ENCODE results near the gene MYOZ2.

The MYOZ2 gene

DNA sequence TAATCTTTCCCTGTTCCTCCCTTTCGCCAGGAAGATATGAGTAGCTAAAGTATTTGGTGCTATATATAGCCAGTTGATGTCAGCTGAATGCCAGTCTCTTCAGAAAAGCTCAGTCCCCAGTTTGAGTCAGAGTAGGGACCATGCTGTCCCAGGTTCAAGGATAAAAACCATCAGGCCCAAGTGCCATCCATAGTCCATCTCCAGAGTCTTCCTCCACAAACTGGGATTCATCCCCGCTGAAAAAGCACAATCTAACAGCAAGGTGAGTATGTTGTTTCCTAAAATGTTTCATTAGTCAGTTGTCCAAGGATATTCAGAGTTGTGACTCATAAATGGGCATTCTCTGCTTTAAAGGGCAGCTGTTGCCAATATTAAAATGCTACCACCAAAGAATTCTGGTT, at the start of gene MYOZ2:
TSS of gene MYOZ2 (plus strand) at position 112 of the 401 bp plus-strand sequence. CDS start 694 bp downstream, outside the sequence.
- no peak for DNase-seq

DNA sequence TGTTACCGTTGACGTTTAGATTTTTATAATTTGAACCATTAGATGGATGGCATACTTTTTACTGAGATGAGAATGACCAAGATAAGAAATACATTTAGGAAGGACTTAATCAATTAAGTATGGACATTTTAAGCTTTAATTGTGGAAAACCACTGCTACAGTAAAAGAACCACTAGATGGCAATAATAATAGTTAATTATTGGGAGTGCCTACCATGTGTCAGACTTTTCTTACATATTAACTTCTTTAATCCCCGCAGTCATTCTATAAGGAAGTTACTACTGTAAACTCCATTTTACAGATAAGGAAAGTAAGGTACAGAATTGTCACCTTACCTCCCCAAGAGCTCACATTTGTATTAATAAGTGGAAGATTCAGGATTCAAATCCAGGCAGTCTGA, 48.5 kb upstream of the MYOZ2 start:
- DNase-seq: no peak

GRCh38 chr4:119087656-119088055, 48.0 kb upstream of the MYOZ2 start:
- no peak for DNase-seq

- DNase-seq: no peak
Measured at GRCh38 chr4:119093042-119093827, 42.4 kb upstream of the MYOZ2 start.

GRCh38 chr4:119097282-119097900, 38.2 kb upstream of the MYOZ2 start:
- no peak for DNase-seq

DNA sequence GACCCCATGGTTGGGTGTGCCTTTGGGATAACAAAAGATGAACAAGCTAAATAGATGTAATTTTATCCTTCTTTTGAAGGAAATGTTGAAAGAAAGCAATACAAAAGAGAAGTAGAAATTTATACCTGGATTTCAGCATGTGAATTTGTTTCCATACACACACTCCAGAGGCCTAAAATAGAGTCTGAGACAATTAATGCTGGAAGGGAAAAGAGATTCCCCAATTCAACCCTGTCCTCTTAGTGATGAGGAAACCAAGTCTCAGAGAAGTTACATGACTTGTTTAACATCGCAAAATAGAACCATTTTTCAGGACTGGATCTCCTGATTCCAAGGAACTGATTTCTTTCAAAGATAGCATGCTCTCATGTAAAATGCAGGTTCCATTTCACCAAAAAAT, 37.3 kb upstream of the MYOZ2 start:
- no peak for DNase-seq

DNA sequence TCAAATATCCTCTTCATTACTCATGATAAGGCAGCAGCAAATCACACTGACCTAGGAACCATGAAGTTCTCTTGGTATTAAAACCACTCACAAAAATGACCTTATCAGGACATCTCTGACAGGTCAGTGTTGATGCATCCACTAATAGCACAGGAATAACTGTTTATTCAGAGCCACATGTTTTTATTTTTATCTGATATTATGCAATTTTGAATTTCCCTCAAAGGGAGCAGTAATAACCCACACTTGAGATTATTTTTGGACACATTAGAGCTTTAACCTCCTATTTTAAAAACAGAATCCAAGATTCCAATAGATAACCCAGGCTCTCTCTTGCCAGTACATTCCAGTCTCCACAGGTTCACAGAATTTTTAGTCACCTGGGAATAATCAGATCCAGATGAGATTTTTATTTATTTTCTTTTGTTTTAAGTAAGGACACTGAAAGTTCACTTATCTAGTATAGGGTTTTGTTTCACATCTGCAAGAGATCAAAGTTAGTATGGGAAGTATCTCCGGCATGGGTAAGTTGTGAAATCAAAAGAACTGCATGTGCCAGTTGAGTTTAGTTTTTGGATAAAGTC, 36.3 kb upstream of the MYOZ2 start:
- DNase-seq: no peak

- DNase-seq: no peak
Measured at GRCh38 chr4:119100655-119101054, 35.0 kb upstream of the MYOZ2 start.

- no peak for DNase-seq
Measured at GRCh38 chr4:119103263-119103662, 32.4 kb upstream of the MYOZ2 start.

- DNase-seq: no peak
Measured at GRCh38 chr4:119104644-119105273, 30.9 kb upstream of the MYOZ2 start.

DNA sequence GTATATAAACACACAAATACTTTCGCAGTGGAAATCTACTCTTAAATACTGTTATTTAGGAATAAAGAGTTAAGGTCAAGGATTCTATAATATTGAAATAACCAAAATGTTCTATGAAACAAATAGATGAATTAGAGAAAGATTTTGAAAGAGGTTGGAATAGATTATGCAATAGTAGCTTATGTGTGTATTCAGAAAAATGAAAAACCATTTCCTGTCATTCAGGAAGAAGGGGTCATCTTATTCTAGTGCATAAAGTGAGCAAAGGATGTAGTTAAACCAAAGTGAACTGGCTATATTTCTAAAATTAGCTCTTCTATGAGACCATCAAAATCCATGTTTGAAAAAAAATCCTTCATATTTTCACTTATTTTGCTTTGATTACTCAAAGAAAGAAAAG, 30.0 kb upstream of the MYOZ2 start:
- DNase-seq: no peak

GRCh38 chr4:119106036-119107000, 29.3 kb upstream of the MYOZ2 start:
- DNase-seq: no peak

DNA sequence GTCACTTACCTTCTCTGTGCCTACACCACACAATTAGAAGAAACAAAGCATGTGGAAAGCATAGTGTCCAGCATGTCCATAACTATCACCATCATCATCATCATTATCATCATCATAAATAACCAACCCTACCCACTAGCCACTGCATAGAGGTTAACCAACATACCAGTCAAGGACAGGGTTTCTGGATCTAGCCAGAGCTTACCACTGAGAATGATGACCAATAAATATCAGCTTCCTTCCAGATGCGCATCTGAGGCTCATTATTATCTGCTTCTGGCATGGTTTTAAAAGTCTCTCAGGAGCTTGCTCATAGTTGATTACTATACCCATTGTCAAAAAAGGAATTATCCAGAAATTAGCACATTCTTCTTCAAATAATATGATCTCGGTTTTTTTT, 25.5 kb upstream of the MYOZ2 start:
- no peak for DNase-seq

GRCh38 chr4:119111296-119111695, 24.3 kb upstream of the MYOZ2 start:
- no peak for DNase-seq

DNA sequence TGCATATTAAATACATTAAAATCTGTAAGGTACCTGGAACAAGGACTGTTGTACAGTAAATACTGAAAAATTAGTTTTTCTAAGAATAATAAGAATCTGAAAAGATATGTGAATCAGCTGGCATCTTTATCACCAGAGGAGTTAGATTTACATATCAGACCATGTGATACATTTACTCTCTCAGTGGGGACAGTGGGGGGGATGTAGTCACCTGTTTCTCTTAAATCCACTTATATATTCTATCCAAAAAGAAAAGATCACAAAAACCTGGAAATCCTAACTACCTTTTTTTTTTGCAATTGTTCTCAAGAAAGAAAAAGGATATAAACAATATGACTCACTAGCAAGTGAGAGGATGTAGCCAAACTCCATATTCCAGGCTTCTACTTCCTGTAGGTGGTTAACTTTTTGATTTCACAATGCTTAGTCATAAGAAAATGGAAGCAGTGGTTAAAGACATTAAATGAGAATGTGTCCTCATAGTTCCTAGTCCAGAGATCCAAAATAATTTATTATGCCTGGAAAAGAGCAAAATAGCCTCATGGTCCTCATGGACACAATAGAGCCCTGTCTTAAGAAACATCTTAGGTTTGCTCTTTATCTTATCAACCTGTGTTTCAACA, 22.5 kb upstream of the MYOZ2 start:
- no peak for DNase-seq

DNA sequence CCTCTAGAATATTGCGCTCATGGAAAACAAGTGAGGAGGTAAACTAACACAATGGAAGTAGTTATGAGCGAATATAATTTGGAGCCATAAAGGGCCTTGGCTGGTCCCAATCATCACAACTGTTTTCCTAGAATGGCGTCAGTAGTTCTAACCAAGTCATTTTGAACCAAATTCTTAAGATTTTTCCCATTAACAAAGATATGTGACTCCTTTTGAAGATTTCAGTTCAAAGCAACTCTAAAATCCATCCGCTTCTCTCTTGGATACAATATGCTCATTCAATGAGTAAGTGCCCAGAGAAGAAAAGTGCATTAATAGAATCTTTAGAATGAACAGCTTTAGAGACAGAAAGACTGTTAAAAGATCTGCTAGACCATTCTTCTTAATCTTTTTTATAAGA, 19.6 kb upstream of the MYOZ2 start:
- no peak for DNase-seq

GRCh38 chr4:119116925-119117900, 18.4 kb upstream of the MYOZ2 start:
- DNase-seq: no peak

GRCh38 chr4:119118397-119118796, 17.2 kb upstream of the MYOZ2 start:
- no peak for DNase-seq

DNA sequence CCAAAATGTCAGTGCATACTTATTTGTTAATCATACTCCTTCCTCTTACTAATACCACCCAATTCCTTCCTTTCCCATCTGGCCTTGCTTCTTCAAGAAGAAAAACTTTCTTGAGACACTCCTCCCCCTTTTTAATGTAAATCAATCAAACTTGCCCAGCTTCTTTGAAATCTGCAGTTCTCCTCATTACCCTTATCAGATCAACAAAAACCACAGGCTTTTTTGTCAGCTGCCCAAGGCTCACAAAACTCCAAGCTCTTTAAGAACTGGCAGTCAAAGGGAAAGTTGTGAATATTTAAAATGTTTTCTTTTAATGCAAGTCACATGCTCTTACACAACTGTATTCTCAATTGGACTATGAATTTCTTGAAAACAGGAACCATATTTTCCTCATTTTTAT, 11.3 kb upstream of the MYOZ2 start:
- no peak for DNase-seq

GRCh38 chr4:119125931-119126330, 9.7 kb upstream of the MYOZ2 start:
- no peak for DNase-seq

GRCh38 chr4:119128148-119128547, 7.5 kb upstream of the MYOZ2 start:
- DNase-seq: no peak

Measured in SHP77 (cell line).